ENCODE data around the gene CREM. TPM values are rescaled to one million over a fixed set of nuclear protein-coding genes. Genes with fewer than 3 reads are reported as not detected.
"Not testable (repeated sequence)": the region's sequence is repeated elsewhere in the genome, so short reads cannot be mapped to it uniquely, and the experiment has no call there.

Gene CREM
- total and polyA plus RNA-seq, 2 of the 8 experiments (the other 6 are each of a cell fraction or from before 2014, with no cell fraction given), result 18.7 to 21.9 TPM

DNA sequence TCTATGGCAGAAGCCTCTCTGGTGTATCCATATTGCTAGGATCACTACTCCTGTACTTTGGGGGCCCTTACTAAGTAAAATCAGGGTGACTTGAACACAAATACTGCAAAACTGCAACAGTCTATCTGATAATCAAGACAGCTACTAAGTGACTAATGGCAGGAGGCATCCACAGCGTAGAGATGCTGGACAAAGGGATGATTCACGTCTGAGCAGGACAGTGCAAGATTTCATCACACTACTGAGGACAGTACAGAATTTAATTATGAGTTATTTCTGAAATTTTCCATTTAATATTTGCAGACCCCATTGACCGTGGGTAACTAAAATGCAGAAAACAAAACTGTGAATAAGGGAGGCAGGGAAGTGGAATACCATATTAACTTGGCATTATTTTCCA is 46.9 kb upstream of the CREM start (continued):
- TF ChIP-seq RBBP5 (IDR thresholded peaks at IDR 0.05; ENCODE audit: borderline replicate concordance, low read depth, low read length) (no peak), BACH1 (IDR thresholded peaks at IDR 0.05; ENCODE audit: low read length) (no peak), SP4 (IDR thresholded peaks at IDR 0.05; ENCODE audit: low read length) (no peak), SRF (IDR thresholded peaks at IDR 0.05; ENCODE audit: low read depth, low read length) (no peak), MAFK (IDR thresholded peaks at IDR 0.05; ENCODE audit: low read depth, low read length) (no peak), KDM1A (IDR thresholded peaks at IDR 0.05; ENCODE audit: borderline replicate concordance, low read length) (no peak), SIX5 (IDR thresholded peaks at IDR 0.05; ENCODE audit: low read depth, low read length) (no peak)
- TF ChIP-seq, protein P1, sequence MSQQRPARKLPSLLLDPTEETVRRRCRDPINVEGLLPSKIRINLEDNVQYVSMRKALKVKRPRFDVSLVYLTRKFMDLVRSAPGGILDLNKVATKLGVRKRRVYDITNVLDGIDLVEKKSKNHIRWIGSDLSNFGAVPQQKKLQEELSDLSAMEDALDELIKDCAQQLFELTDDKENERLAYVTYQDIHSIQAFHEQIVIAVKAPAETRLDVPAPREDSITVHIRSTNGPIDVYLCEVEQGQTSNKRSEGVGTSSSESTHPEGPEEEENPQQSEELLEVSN (IDR thresholded peaks at IDR 0.05), result no peak

DNA sequence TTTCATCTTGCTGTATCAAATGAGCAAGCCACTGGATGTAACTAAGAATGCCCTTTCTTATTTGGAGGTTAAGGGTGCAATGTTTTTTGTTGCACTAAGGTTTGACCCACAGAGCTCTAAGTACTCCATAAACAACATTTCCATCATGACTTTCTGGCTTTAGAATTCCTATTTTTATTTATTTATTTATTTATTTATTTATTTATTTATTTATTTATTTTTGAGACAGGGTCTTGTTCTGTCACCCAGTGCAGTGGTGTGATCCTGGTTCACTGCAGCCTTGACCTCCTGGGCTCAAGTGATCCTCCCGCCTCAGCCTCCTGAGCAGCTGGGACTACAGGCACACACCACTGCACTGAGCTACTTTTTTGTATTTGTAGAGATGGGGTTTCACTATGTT is 46.4 kb upstream of the CREM start:
- H3K27me3 ChIP-seq (replicated peaks in 1 of 4; ENCODE audit: control insufficient read depth in 3 of 4, extremely low read depth in 1 of 4, insufficient read depth in 3 of 4, low read length in 3 of 4); H3K56ac ChIP-seq (replicated peaks; ENCODE audit: insufficient read length, low read depth, low read length); H3K9me3 ChIP-seq (ENCODE audit: insufficient read depth in 2 of 2, low read depth in 1 of 2, low read length in 1 of 2); H4K20me1 ChIP-seq (replicated peaks in 1 of 2; ENCODE audit: control insufficient read depth in 1 of 2, insufficient read depth in 2 of 2, low read length in 2 of 2); H2BK15ac ChIP-seq (ENCODE audit: low read length); H4K8ac ChIP-seq (ENCODE audit: extremely low read depth, insufficient read depth, low read length); H2BK5ac ChIP-seq (ENCODE audit: low read depth, low read length); H2BK120ac ChIP-seq (replicated peaks; ENCODE audit: low read depth, low read length); H2BK12ac ChIP-seq (ENCODE audit: low read depth, low read length); H3K4me2 ChIP-seq (ENCODE audit: insufficient read depth in 1 of 2, low read depth in 2 of 2, low read length in 2 of 2); H2BK20ac ChIP-seq (ENCODE audit: low read length); H3K23me2 ChIP-seq (ENCODE audit: low read depth, low read length); H2AFZ ChIP-seq (ENCODE audit: low read length); FAIRE-seq; H3K4me3 ChIP-seq (ENCODE audit: extremely low read depth in 1 of 4, insufficient read depth in 2 of 4, low read depth in 3 of 4, low read length in 4 of 4); DNase-seq (ENCODE audit: low read depth in 1 of 2, low spot score in 2 of 2); H3K4me1 ChIP-seq (replicated peaks in 1 of 4; ENCODE audit: control insufficient read depth in 3 of 4, insufficient read depth in 4 of 4, low read length in 3 of 4); H3K23ac ChIP-seq (ENCODE audit: insufficient read length); H3K18ac ChIP-seq (ENCODE audit: extremely low read depth, low read length); H4K91ac ChIP-seq (replicated peaks; ENCODE audit: insufficient read length, low read length); H3K27ac ChIP-seq (ENCODE audit: low read depth, low read length); H3K9ac ChIP-seq (replicated peaks in 1 of 4; ENCODE audit: extremely low read depth in 1 of 4, low read depth in 3 of 4, low read length in 3 of 4); H4K5ac ChIP-seq (ENCODE audit: insufficient read length, low read depth, low read length); H3K4ac ChIP-seq (replicated peaks; ENCODE audit: insufficient read length, low read depth, low read length); H3K36me3 ChIP-seq (ENCODE audit: control insufficient read depth in 2 of 4, insufficient read depth in 4 of 4, low read length in 3 of 4); H3K14ac ChIP-seq (ENCODE audit: insufficient read length); H2AK5ac ChIP-seq (ENCODE audit: low read depth, low read length); H3K79me1 ChIP-seq (ENCODE audit: low read depth, low read length): not testable (repeated sequence)
- peaks cover 3 to 61% of the 10 kb centered on the region in 2 experiments; a peak in 3 of 4 replicates for H3K79me2 ChIP-seq (ENCODE audit: control insufficient read depth in 1 of 2, insufficient read depth in 2 of 2, low read length in 2 of 2)
- ChIA-PET POLR2A (ENCODE audit: partially characterized antibody) (interaction anchor here (0.9 kb wide), 1 partner anchor 9 kb away, joined by 3 read pairs; no protein-coding TSS in a partner anchor), CTCF (ENCODE audit: partially characterized antibody) (interaction anchor here (1.1 kb wide), 1 partner anchor 116 kb away, joined by 4 read pairs; no protein-coding TSS in a partner anchor)
- 85% methylated on average over 1 of the region's 1 CpG; no CpG with 5 or more reads in 1 of the 2 experiments for WGBS, 2 experiments (ENCODE audit: extremely low coverage in 1 of 2, insufficient coverage in 1 of 2, insufficient read length in 1 of 2, insufficient replicate concordance in 2 of 2, low coverage in 1 of 2, low lambda C conversion rate in 2 of 2, missing lambda C conversion rate in 1 of 2)
